Tongue (tissue), 2 donors: ENCODE measurements around the gene PPP2R2C. TPM values are rescaled to one million over a fixed set of nuclear protein-coding genes. Genes with fewer than 3 reads are reported as not detected.
A peak's percentile ranks its signal among the peaks of the same experiment; 100 is the strongest.

Source experiments
- DNase-seq: peaks from one replicate; pipeline ENCODE4 v3.0.0-alpha.2; 2015
- total RNA-seq: library from RNA; depleted of rRNA; stranded (reverse); fragments of >200 nt; gene quantifications from one replicate; pipeline ENCODE4 v1.2.3, GENCODE V29; 2014

PPP2R2C gene
- total RNA-seq, 1 donor from 2014 or later = 8.8 TPM

- DNase-seq = peak; percentile 74
Observed at GRCh38 chr4:6342530-6343293, 129.7 kb downstream of the PPP2R2C start.

GRCh38 chr4:6341696-6342095 lies 130.7 kb downstream of the PPP2R2C start:
- peak; percentile 31 for DNase-seq

GRCh38 chr4:6340446-6341015 lies 131.9 kb downstream of the PPP2R2C start:
- no peak for DNase-seq

- no peak for DNase-seq
Observed at GRCh38 chr4:6339818-6340445, 132.5 kb downstream of the PPP2R2C start.

GRCh38 chr4:6338951-6339817 lies 133.2 kb downstream of the PPP2R2C start:
- DNase-seq = no peak

GRCh38 chr4:6338175-6338950 lies 134.1 kb downstream of the PPP2R2C start:
- no peak for DNase-seq

GRCh38 chr4:6337331-6337935 lies 135.0 kb downstream of the PPP2R2C start:
- no peak for DNase-seq

GRCh38 chr4:6336166-6336565 lies 136.2 kb downstream of the PPP2R2C start:
- no peak for DNase-seq

- no peak for DNase-seq
Observed at GRCh38 chr4:6335040-6335590, 137.3 kb downstream of the PPP2R2C start.

- no peak for DNase-seq
Observed at GRCh38 chr4:6334203-6334887, 138.1 kb downstream of the PPP2R2C start.

- DNase-seq = no peak
Observed at GRCh38 chr4:6333301-6334202, 138.9 kb downstream of the PPP2R2C start.

- DNase-seq = no peak
Observed at GRCh38 chr4:6332669-6333050, 139.8 kb downstream of the PPP2R2C start.

- DNase-seq = no peak
Observed at GRCh38 chr4:6332042-6332668, 140.3 kb downstream of the PPP2R2C start.

- no peak for DNase-seq
Observed at GRCh38 chr4:6331468-6331867, 140.9 kb downstream of the PPP2R2C start.

GRCh38 chr4:6331018-6331417 lies 141.4 kb downstream of the PPP2R2C start:
- DNase-seq = no peak

GRCh38 chr4:6330384-6330767 lies 142.0 kb downstream of the PPP2R2C start:
- DNase-seq = no peak

GRCh38 chr4:6329478-6330383 lies 142.7 kb downstream of the PPP2R2C start:
- no peak for DNase-seq

- no peak for DNase-seq
Observed at GRCh38 chr4:6328526-6328925, 143.9 kb downstream of the PPP2R2C start.
